Neural cell (in vitro differentiated cells): Measurements from ENCODE around the gene EVC.

Experiments used
- EP300 ChIP-seq: fragments of 450-650 bp; conservative IDR thresholded peaks from 2 replicates; pipeline ENCODE4 v1.6.1; 2014; ENCODE audit warnings: antibody characterized with exemption, mild to moderate bottlenecking, moderate library complexity; ENCODE audit not compliant: poor library complexity, severe bottlenecking
- EZH2 ChIP-seq: fragments of 200-600, 300-800 bp; shearing (Covaris generic), sonication (generic); IDR thresholded peaks from 2 replicates; pipeline ENCODE4 v1.6.1; 2014; ENCODE audit warnings: antibody characterized with exemption, low read length, borderline replicate concordance, mild to moderate bottlenecking; ENCODE audit not compliant: insufficient read depth, poor library complexity, severe bottlenecking
- MXI1 ChIP-seq: fragments of 450-650 bp; conservative IDR thresholded peaks from 2 replicates; pipeline ENCODE4 v1.6.1; 2014; ENCODE audit warnings: antibody characterized with exemption, mild to moderate bottlenecking; ENCODE audit not compliant: poor library complexity, severe bottlenecking
- POLR2AphosphoS5 ChIP-seq: IDR thresholded peaks from 2 replicates; pipeline ENCODE4 v1.6.1; 2012
- RAD21 ChIP-seq: fragments of 450-650 bp; conservative IDR thresholded peaks from 2 replicates; pipeline ENCODE4 v1.6.1; 2014; ENCODE audit warnings: antibody characterized with exemption, mild to moderate bottlenecking, moderate library complexity
- TAF1 ChIP-seq: IDR thresholded peaks from 2 replicates; pipeline ENCODE4 v1.6.1; 2012; ENCODE audit warnings: low read depth
- TF ChIP-seq, protein P1 (sequence below): fragments of 450-650 bp; IDR thresholded peaks from 2 replicates; pipeline ENCODE4 v1.5.1; 2014; ENCODE audit warnings: antibody characterized with exemption, mild to moderate bottlenecking, moderate library complexity; ENCODE audit not compliant: poor library complexity, severe bottlenecking
- TF ChIP-seq, protein P2 (sequence below): IDR thresholded peaks from 2 replicates; pipeline ENCODE4 v1.6.1; 2012; ENCODE audit warnings: borderline replicate concordance

DNA sequence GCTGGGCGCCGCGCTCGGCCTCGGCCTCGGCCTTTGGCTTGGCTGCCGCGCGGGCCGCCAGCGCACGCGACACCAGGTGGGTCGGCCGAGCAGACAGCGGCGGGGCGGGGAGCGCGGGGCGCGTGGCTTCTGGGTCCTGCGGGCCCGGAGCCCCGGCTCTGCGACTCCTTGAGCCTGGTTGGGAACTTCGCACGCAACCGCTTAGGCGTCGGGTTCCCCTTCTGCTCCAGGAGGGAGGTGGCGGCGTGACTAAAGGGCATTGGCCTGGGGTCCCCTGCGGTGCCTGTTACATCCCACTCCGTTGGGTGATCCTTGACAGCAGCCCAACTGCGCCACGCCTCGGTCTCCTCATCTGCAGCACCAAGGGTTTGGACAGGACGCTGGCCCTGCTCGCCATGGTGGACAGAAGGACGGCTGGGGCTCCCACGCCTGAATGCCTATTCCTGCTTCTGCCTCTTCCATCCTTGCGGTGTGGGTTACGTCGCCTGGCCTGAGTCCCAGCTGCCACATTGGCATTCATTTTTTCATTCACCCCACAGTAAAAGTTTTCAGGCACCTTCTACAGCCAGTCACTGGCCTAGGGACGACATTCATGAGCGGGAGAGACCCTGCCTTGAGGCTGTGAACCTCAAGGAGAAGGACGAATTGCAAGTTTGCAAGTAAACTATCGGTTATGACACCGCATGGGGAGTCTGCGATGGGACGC is 631 bp downstream of the EVC start:
- TF ChIP-seq, protein P1, sequence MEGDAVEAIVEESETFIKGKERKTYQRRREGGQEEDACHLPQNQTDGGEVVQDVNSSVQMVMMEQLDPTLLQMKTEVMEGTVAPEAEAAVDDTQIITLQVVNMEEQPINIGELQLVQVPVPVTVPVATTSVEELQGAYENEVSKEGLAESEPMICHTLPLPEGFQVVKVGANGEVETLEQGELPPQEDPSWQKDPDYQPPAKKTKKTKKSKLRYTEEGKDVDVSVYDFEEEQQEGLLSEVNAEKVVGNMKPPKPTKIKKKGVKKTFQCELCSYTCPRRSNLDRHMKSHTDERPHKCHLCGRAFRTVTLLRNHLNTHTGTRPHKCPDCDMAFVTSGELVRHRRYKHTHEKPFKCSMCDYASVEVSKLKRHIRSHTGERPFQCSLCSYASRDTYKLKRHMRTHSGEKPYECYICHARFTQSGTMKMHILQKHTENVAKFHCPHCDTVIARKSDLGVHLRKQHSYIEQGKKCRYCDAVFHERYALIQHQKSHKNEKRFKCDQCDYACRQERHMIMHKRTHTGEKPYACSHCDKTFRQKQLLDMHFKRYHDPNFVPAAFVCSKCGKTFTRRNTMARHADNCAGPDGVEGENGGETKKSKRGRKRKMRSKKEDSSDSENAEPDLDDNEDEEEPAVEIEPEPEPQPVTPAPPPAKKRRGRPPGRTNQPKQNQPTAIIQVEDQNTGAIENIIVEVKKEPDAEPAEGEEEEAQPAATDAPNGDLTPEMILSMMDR = no peak
- TF ChIP-seq TAF1 = no peak
- TF ChIP-seq RAD21 = no peak
- TF ChIP-seq, protein P2, sequence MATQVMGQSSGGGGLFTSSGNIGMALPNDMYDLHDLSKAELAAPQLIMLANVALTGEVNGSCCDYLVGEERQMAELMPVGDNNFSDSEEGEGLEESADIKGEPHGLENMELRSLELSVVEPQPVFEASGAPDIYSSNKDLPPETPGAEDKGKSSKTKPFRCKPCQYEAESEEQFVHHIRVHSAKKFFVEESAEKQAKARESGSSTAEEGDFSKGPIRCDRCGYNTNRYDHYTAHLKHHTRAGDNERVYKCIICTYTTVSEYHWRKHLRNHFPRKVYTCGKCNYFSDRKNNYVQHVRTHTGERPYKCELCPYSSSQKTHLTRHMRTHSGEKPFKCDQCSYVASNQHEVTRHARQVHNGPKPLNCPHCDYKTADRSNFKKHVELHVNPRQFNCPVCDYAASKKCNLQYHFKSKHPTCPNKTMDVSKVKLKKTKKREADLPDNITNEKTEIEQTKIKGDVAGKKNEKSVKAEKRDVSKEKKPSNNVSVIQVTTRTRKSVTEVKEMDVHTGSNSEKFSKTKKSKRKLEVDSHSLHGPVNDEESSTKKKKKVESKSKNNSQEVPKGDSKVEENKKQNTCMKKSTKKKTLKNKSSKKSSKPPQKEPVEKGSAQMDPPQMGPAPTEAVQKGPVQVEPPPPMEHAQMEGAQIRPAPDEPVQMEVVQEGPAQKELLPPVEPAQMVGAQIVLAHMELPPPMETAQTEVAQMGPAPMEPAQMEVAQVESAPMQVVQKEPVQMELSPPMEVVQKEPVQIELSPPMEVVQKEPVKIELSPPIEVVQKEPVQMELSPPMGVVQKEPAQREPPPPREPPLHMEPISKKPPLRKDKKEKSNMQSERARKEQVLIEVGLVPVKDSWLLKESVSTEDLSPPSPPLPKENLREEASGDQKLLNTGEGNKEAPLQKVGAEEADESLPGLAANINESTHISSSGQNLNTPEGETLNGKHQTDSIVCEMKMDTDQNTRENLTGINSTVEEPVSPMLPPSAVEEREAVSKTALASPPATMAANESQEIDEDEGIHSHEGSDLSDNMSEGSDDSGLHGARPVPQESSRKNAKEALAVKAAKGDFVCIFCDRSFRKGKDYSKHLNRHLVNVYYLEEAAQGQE = no peak
- TF ChIP-seq MXI1 = no peak
- TF ChIP-seq POLR2AphosphoS5 = no peak
- no peak for TF ChIP-seq EP300
- TF ChIP-seq EZH2 = no peak
